ENCODE measurements around the gene MFSD6.

GRCh38 chr2:190444976-190445375 is 36.8 kb downstream of the MFSD6 start:
- TF ChIP-seq CTCF (IDR thresholded peaks at IDR 0.05) (no peak), POLR2A (IDR thresholded peaks at IDR 0.05) (no peak)
